BJ (cell line): ENCODE data around the gene ADH4. TPM values are rescaled to one million over a fixed set of nuclear protein-coding genes. Genes with fewer than 3 reads are reported as not detected.
A peak's percentile ranks its signal among the peaks of the same experiment; 100 is the strongest.
"Not testable (repeated sequence)": the region's sequence is repeated elsewhere in the genome, so short reads cannot be mapped to it uniquely, and the experiment has no call there.

Source experiments
- CTCF ChIA-PET: fragments of 350-600 bp; formaldehyde crosslinking; extraction: SDS; loops from one replicate; lab custom pipeline; 2021; ENCODE audit warnings: antibody characterized with exemption, inconsistent platforms; lab: Yijun Ruan, JAX
- POLR2A ChIA-PET: fragments of 300-600 bp; sonication (Branson Sonifier 250); formaldehyde crosslinking; extraction: SDS; loops from one replicate; lab custom pipeline; 2021; ENCODE audit warnings: antibody characterized with exemption; lab: Charles Lee
- DNase-seq: peaks from one replicate; pipeline ENCODE4 v3.0.0-alpha.2; 2011; ENCODE audit warnings: low read depth
- H3K27me3 ChIP-seq: 2 replicates; pipeline ENCODE4 v1.6.0; 2011; ENCODE audit warnings: low read length; ENCODE audit not compliant: control insufficient read depth, insufficient read depth
- H3K36me3 ChIP-seq: 2 replicates; pipeline ENCODE4 v1.5.1; 2011; ENCODE audit warnings: low read length; ENCODE audit not compliant: control insufficient read depth, insufficient read depth
- H3K4me3 ChIP-seq: 2 replicates; pipeline ENCODE4 v1.5.1; 2011; ENCODE audit warnings: low read depth, mild to moderate bottlenecking, control low read depth, low read length
- polyA plus RNA-seq: library from polyadenylated mRNA; depleted of rRNA; stranded (reverse); fragments of >200 nt; gene quantifications from 2 replicates; pipeline ENCODE4 v1.2.3, GENCODE V29; 2011
- TF ChIP-seq, protein P1 (sequence below): IDR thresholded peaks from 2 replicates; pipeline ENCODE4 v1.5.1; 2011; ENCODE audit warnings: low read depth, mild to moderate bottlenecking, control low read depth, inconsistent platforms, low read length, moderate library complexity; ENCODE audit not compliant: insufficient read depth

The ADH4 gene
- polyA plus RNA-seq, 1 experiment = not detected

DNA sequence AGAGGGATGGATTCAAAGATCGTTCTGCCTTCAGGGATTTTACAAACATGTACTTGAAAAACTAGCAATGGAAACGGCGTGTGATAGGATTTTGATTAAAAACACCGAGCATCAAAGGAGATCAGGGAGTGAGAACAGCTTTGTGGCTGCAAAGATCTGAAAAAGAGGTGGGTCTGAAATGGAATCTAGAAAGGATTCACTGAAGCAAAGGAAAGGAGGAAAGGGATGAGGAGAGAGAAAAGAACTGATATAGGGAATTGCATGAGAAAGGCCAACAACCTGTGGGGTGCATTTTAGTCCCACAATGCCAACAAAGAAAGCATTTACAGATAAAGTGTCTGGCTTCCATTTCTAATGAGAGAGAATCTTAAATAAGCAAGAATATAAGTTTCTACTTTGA, 23.1 kb downstream of the ADH4 start:
- ChIA-PET POLR2A (no interaction called here), CTCF (interaction anchor here (0.7 to 2.0 kb wide), 4 partner anchors 9 to 342 kb away, joined by 3 to 10 read pairs (median 4); no protein-coding TSS in a partner anchor)
- TF ChIP-seq, protein P1, sequence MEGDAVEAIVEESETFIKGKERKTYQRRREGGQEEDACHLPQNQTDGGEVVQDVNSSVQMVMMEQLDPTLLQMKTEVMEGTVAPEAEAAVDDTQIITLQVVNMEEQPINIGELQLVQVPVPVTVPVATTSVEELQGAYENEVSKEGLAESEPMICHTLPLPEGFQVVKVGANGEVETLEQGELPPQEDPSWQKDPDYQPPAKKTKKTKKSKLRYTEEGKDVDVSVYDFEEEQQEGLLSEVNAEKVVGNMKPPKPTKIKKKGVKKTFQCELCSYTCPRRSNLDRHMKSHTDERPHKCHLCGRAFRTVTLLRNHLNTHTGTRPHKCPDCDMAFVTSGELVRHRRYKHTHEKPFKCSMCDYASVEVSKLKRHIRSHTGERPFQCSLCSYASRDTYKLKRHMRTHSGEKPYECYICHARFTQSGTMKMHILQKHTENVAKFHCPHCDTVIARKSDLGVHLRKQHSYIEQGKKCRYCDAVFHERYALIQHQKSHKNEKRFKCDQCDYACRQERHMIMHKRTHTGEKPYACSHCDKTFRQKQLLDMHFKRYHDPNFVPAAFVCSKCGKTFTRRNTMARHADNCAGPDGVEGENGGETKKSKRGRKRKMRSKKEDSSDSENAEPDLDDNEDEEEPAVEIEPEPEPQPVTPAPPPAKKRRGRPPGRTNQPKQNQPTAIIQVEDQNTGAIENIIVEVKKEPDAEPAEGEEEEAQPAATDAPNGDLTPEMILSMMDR = no peak
- Histone ChIP-seq H3K4me3 (no peak overlapping the region), H3K27me3 (no peaks in the 10 kb centered on the region), H3K36me3 (no peaks in the 10 kb centered on the region)
- DNase-seq = no peak

DNA sequence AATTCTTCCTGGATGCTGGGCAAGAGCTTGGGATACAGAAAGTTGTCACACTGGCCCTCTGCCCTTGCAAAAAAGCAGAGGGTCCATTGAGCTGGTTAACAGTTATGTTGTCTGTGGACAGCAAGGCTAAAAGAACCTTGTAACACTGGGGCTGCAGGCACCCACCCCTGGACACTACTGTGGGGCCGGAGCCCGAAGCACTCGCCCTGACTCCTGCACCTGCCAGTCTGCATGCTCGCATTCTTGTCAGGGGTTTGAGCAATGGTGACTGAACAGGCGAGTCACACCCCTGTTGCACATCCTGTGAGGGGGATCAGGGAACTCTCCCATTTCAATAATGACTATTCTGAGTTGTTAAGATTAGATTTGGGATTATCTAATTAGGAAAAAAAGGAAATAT, 23.6 kb downstream of the ADH4 start:
- TF ChIP-seq, protein P1 = no peak
- no peaks in the 10 kb centered on the region for H3K27me3 ChIP-seq
- POLR2A ChIA-PET = no interaction called here
- no peak for DNase-seq
- no peaks in the 10 kb centered on the region for H3K36me3 ChIP-seq
- no peak overlapping the region for H3K4me3 ChIP-seq
- CTCF ChIA-PET = interaction anchor here (1.4 to 2.0 kb wide), 2 partner anchors 10 to 284 kb away, joined by 5 to 10 read pairs; no protein-coding TSS in a partner anchor

DNA sequence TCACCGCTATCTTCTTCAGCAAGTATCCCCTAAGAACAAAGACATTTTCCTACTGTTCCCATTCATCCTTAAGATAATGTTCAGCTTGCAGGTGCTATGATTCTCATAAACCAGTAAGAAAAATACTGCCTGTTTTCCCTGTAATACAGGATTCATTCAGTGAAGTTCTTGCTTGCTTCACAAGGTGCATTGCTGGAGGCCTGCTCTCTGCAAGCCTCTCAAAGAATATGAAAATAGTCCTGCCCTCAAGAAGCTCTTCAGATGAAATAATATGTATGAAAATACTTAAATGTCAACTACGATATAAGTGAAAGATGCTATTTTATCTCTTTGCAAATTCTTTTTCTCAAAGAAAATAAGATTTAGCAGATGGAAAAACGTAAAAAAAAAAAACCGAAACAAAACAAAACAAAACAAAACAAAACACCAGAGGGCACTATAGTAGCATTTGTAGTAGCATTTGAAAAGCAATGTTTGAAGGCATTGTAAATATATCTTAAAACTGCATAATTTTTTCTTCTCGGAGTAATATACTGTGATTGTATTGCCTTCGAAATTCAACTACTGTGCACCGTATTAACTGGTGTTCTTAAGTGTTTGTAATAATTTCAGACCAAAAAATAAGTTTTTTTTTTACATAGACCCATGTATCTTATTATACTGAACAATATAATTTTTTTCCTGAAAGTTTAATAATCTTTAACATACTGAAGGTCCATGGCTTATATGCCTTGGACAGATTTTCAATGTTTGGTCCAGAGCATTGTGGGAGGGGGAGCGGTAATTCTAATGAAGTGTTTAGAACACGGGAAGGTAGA, 26.0 kb downstream of the ADH4 start:
- ChIA-PET CTCF (interaction anchor here (0.8 to 2.5 kb wide), 8 partner anchors 9 to 345 kb away, joined by 3 to 10 read pairs (median 4); partner anchors contain the start of gene ADH5), POLR2A (no interaction called here)
- TF ChIP-seq, protein P1 = peak; percentile 10; the same call in 1 of the 2 replicates
- Histone ChIP-seq H3K27me3 (no peaks in the 10 kb centered on the region), H3K36me3 (no peaks in the 10 kb centered on the region), H3K4me3 (no peak overlapping the region)
- no peak for DNase-seq

DNA sequence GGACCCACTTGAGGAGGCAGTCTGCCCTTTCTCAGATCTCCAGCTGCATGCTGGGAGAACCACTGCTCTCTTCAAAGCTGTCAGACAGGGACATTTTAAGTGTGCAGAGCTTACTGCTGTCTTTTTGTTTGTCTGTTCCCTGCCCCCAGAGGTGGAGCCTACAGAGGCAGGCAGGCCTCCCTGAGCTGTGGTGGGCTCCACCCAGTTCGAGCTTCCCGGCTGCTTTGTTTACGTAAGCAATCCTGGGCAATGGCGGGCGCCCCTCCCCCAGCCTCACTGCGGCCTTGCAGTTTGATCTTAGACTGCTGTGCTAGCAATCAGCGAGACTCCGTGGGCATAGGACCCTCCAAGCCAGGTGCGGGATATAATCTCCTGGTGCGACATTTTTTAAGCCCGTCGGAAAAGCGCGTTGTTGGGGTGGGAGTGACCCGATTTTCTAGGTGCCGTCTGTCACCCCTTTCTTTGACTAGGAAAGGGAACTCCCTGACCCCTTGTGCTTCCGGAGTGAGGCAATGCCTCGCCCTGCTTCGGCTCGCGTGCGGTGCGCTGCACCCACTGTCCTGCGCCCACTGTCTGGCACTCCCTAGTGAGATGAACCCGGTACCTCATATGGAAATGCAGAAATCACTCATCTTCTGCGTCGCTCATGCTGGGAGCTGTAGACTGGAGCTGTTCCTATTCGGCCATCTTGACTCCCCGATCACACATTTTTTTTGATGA, 26.8 kb downstream of the ADH4 start:
- H3K27me3 ChIP-seq, POLR2A ChIA-PET, H3K36me3 ChIP-seq, H3K4me3 ChIP-seq, DNase-seq: not testable (repeated sequence)
- CTCF ChIA-PET = interaction anchor here (0.8 to 2.5 kb wide), 8 partner anchors 10 to 346 kb away, joined by 3 to 10 read pairs (median 4); partner anchors contain the start of gene ADH5

DNA sequence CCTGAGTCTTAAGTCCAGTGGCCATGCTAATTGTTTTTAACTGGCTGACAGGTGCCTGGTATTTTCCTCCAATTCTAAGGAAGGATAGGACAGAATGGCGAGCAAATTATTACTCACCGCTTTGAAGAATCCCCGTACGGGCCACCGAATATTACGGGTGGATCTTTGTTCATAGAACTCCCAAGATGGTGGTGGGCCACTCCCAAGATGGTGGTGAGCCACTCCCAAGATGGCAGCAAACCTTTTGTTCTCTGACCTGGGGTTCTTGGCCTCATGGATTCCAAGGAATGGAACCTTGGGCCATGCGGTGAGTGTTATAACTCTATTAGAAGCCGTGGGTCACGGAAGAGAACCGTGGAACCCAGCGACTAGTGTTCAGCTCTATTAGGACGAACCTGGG, 34.8 kb downstream of the ADH4 start:
- DNase-seq, CTCF ChIA-PET: not testable (repeated sequence)

DNA sequence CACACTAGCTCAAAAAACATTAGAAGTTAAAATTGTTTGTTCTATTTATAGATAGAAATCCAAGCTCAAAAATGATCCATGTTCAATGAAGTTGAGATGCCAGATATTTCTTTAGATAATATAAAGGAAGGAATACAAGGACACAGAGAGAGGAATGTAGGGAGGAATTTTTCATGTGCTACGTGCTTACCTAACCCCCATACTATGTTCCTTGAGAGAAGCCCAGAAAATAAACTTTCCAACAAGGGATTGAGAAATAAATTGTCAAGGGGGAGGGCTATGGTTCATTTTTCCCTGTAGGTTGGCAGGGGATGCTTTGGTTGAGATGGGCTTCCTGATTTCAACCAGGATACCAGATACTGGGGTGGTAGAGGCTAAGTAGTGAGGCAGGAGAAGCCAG, 39.9 kb downstream of the ADH4 start:
- TF ChIP-seq, protein P1 = no peak
- no peaks in the 10 kb centered on the region for H3K27me3 ChIP-seq
- DNase-seq = no peak
- POLR2A ChIA-PET = no interaction called here
- CTCF ChIA-PET = interaction anchor here (1.2 kb wide), 1 partner anchor 307 kb away, joined by 3 read pairs; no protein-coding TSS in a partner anchor
- no peaks in the 10 kb centered on the region for H3K36me3 ChIP-seq
- no peak overlapping the region for H3K4me3 ChIP-seq

More for the DNA sequence above, 34.8 kb downstream of the ADH4 start:
- POLR2A ChIA-PET, H3K36me3 ChIP-seq, H3K27me3 ChIP-seq, H3K4me3 ChIP-seq: not testable (repeated sequence)
